GM23338 (cell line): ENCODE measurements around the gene NKD1. TPM values are rescaled to one million over a fixed set of nuclear protein-coding genes. Genes with fewer than 3 reads are reported as not detected.

ENCODE experiments used
- ATAC-seq: fragments of 200-7000 bp; cut with Tn5 transposase; 3 replicates; pipeline ENCODE4 v1.9.1; 2020
- DNase-seq: peaks from one replicate; pipeline ENCODE4 v3.0.0-alpha.2; 2015; ENCODE audit warnings: low spot score
- H2AFZ ChIP-seq: fragments of 200-600 bp; sonication (generic); 2 replicates; pipeline ENCODE4 v1.8.0; 2016; ENCODE audit warnings: antibody characterized with exemption, mild to moderate bottlenecking, moderate library complexity
- H3F3A ChIP-seq: fragments of 200-600 bp; sonication (generic); replicated peaks from 2 replicates; pipeline ENCODE4 v1.8.0; 2017; ENCODE audit warnings: antibody characterized with exemption, mixed run types, low read depth
- H3K27ac ChIP-seq: fragments of 200-600 bp; sonication (generic); 2 replicates; pipeline ENCODE4 v1.6.1; 2016; ENCODE audit warnings: low read depth
- H3K27me3 ChIP-seq: fragments of 200-600 bp; sonication (generic); 2 replicates; pipeline ENCODE4 v1.8.0; 2016; ENCODE audit warnings: mild to moderate bottlenecking, mixed run types, moderate library complexity; ENCODE audit not compliant: insufficient read depth
- H3K36me3 ChIP-seq: fragments of 200-600 bp; sonication (generic); 2 replicates; pipeline ENCODE4 v1.8.0; 2016; ENCODE audit warnings: mild to moderate bottlenecking; ENCODE audit not compliant: insufficient read depth
- H3K4me1 ChIP-seq: fragments of 200-600 bp; sonication (generic); 2 replicates; pipeline ENCODE4 v1.8.0; 2016; ENCODE audit warnings: mild to moderate bottlenecking, moderate library complexity; ENCODE audit not compliant: insufficient read depth
- H3K4me2 ChIP-seq: fragments of 200-600 bp; sonication (generic); 2 replicates; pipeline ENCODE4 v1.7.1; 2017; ENCODE audit warnings: mixed run types
- H3K4me3 ChIP-seq: fragments of 200-600 bp; sonication (generic); 2 replicates; pipeline ENCODE4 v1.6.1; 2016; ENCODE audit warnings: mixed run types
- H3K79me2 ChIP-seq: fragments of 200-600 bp; sonication (generic); replicated peaks from 2 replicates; pipeline ENCODE4 v1.8.0; 2017; ENCODE audit warnings: mild to moderate bottlenecking; ENCODE audit not compliant: insufficient read depth
- H3K9me2 ChIP-seq: fragments of 200-600 bp; sonication (generic); 2 replicates; pipeline ENCODE4 v1.8.0; 2017; ENCODE audit not compliant: insufficient read depth
- H4K20me1 ChIP-seq: fragments of 200-600 bp; sonication (generic); replicated peaks from 2 replicates; pipeline ENCODE4 v1.8.0; 2017; ENCODE audit warnings: mild to moderate bottlenecking; ENCODE audit not compliant: insufficient read depth
- H3K27ac Mint-ChIP-seq: 2 replicates; pipeline ENCODE4 v1.8.0; 2020; ENCODE audit warnings: inconsistent platforms, mild to moderate bottlenecking, moderate library complexity, mixed read lengths
- H3K27me3 Mint-ChIP-seq: 3 replicates; pipeline ENCODE4 v1.8.0; 2022; ENCODE audit warnings: low read depth, mild to moderate bottlenecking, moderate library complexity, mixed read lengths, inconsistent platforms; ENCODE audit not compliant: insufficient read depth, poor library complexity
- H3K36me3 Mint-ChIP-seq: 3 replicates; pipeline ENCODE4 v1.8.0; 2021; ENCODE audit warnings: low read depth, mild to moderate bottlenecking, inconsistent platforms, moderate library complexity, mixed read lengths
- H3K4me1 Mint-ChIP-seq: 3 replicates; pipeline ENCODE4 v1.8.0; 2020; ENCODE audit warnings: mild to moderate bottlenecking, inconsistent platforms, mixed read lengths
- H3K4me3 Mint-ChIP-seq: 3 replicates; pipeline ENCODE4 v1.8.0; 2021; ENCODE audit warnings: moderate library complexity, mild to moderate bottlenecking, inconsistent platforms, mixed read lengths
- H3K9me3 Mint-ChIP-seq: 3 replicates; pipeline ENCODE4 v1.8.0; 2020; ENCODE audit warnings: moderate library complexity, mild to moderate bottlenecking, inconsistent platforms, mixed read lengths
- CTCF ChIP-seq, 2 experiments: fragments of 200-600 bp in 1 of 2; sonication (generic) in 1 of 2; conservative IDR thresholded peaks; 2 replicates each; pipeline versions ENCODE4 v1.5.1 to v1.6.1; 2016 to 2017; ENCODE audit warnings: antibody characterized with exemption in 2 of 2, low read depth in 2 of 2, mild to moderate bottlenecking in 2 of 2, moderate library complexity in 1 of 2
- EZH2 ChIP-seq: fragments of 200-600 bp; sonication (generic); IDR thresholded peaks from one replicate; pipeline ENCODE4 v1.8.0; 2017; ENCODE audit warnings: antibody characterized with exemption, mild to moderate bottlenecking, low read depth; ENCODE audit not compliant: unreplicated experiment
- JUNB ChIP-seq: IDR thresholded peaks from one replicate; pipeline ENCODE4 v1.6.1; 2016; ENCODE audit warnings: antibody characterized with exemption; ENCODE audit not compliant: unreplicated experiment
- POLR2AphosphoS5 ChIP-seq: IDR thresholded peaks from 2 replicates; pipeline ENCODE4 v1.6.1; 2016; ENCODE audit warnings: antibody characterized with exemption, low read depth
- REST ChIP-seq: IDR thresholded peaks from one replicate; pipeline ENCODE4 v1.6.1; 2018; ENCODE audit warnings: antibody characterized with exemption; ENCODE audit not compliant: unreplicated experiment
- ZNF114 ChIP-seq: fragments of 250-450 bp; sonication (Bioruptor Pico); IDR thresholded peaks from 2 replicates; pipeline ENCODE4 v1.5.0; 2020; ENCODE audit warnings: mild to moderate bottlenecking, moderate library complexity
- ZNF462 ChIP-seq: fragments of 250-450 bp; sonication (Bioruptor Pico); IDR thresholded peaks from 2 replicates; pipeline ENCODE4 v1.5.0; 2020; ENCODE audit warnings: mild to moderate bottlenecking, moderate library complexity
- polyA plus RNA-seq: library from polyadenylated mRNA; unstranded; fragments of >200 nt; fragmentation: Nextera tagmentation; extraction: Ambion mirVana; gene quantifications from 2 replicates; pipeline ENCODE4 v1.2.1, GENCODE V29; 2016
- total RNA-seq: library from RNA; depleted of rRNA; stranded (reverse); fragments of >200 nt; shearing (Covaris generic); gene quantifications from 2 replicates; pipeline ENCODE4 v1.2.3, GENCODE V29; 2014
- TF ChIP-seq, protein P1 (sequence below): IDR thresholded peaks from 2 replicates; pipeline ENCODE4 v1.6.1; 2016; ENCODE audit warnings: antibody characterized with exemption

The NKD1 gene
- total and polyA plus RNA-seq, 2 experiments from 2014 or later = 2.1 to 2.3 TPM

GRCh38 chr16:50575743-50576142, 27.5 kb downstream of the NKD1 start (continued):
- no peak for TF ChIP-seq REST

GRCh38 chr16:50576403-50577113, 28.4 kb downstream of the NKD1 start:
- no peak overlapping the region for H3K4me3 Mint-ChIP-seq
- Histone ChIP-seq H3K4me1 (no peaks in the 10 kb centered on the region; the same call in 1 of the 2 replicates), H2AFZ (no peak overlapping the region), H3K27me3 (no peaks in the 10 kb centered on the region), H4K20me1 (no peaks in the 10 kb centered on the region), H3K36me3 (no peaks in the 10 kb centered on the region), H3K4me2 (no peak overlapping the region), H3K79me2 (no peaks in the 10 kb centered on the region), H3K27ac (no peak overlapping the region), H3F3A (no peaks in the 10 kb centered on the region), H3K4me3 (no peak overlapping the region), H3K9me2 (0 out of 2 replicates have a peak, but pooled peaks cover 3% of the 10 kb centered on the region)
- H3K9me3 Mint-ChIP-seq = no peaks in the 10 kb centered on the region
- H3K36me3 Mint-ChIP-seq = no peaks in the 10 kb centered on the region; the same call in 2 of the 3 replicates
- ATAC-seq = no peak
- H3K4me1 Mint-ChIP-seq = peaks cover 17% of the 10 kb centered on the region
- H3K27ac Mint-ChIP-seq = no peak overlapping the region
- DNase-seq = no peak
- H3K27me3 Mint-ChIP-seq = peaks cover 7% of the 10 kb centered on the region
- no peak for TF ChIP-seq JUNB
- TF ChIP-seq CTCF (conservative IDR thresholded peaks at IDR 0.05; ENCODE audit: low read depth in 2 of 2) = no peak
- no peak for TF ChIP-seq ZNF462 (CRISPR knock-in tag)
- no peak for TF ChIP-seq EZH2
- no peak for TF ChIP-seq POLR2AphosphoS5
- no peak for TF ChIP-seq ZNF114
- TF ChIP-seq, protein P1, sequence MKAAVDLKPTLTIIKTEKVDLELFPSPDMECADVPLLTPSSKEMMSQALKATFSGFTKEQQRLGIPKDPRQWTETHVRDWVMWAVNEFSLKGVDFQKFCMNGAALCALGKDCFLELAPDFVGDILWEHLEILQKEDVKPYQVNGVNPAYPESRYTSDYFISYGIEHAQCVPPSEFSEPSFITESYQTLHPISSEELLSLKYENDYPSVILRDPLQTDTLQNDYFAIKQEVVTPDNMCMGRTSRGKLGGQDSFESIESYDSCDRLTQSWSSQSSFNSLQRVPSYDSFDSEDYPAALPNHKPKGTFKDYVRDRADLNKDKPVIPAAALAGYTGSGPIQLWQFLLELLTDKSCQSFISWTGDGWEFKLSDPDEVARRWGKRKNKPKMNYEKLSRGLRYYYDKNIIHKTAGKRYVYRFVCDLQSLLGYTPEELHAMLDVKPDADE = no peak
